ENCODE data around the gene GALNT11.

The GALNT11 gene

GRCh38 chr7:152140560-152140959 is 115.1 kb downstream of the GALNT11 start:
- Histone ChIP-seq H3K4me1 (ENCODE audit: control insufficient read depth, low read length) (peaks cover 13% of the 10 kb centered on the region), H3K9me3 (ENCODE audit: control insufficient read depth, insufficient read depth, low read length) (no peaks in the 10 kb centered on the region), H3K9me2 (replicated peaks; ENCODE audit: control insufficient read depth, low read length) (no peaks in the 10 kb centered on the region), H3K4me3 (ENCODE audit: low read length) (no peak overlapping the region), H3K36me3 (ENCODE audit: control insufficient read depth, low read length) (peaks cover 87% of the 10 kb centered on the region), H4K20me1 (ENCODE audit: control insufficient read depth, insufficient read depth, low read depth, low read length) (no peaks in the 10 kb centered on the region), H3K79me2 (ENCODE audit: control insufficient read depth, low read length) (no peaks in the 10 kb centered on the region), H3K27ac (ENCODE audit: low read depth, low read length) (no peak overlapping the region), H3K4me2 (ENCODE audit: low read length) (no peak overlapping the region), H3F3A (ENCODE audit: control insufficient read depth, insufficient read depth) (no peaks in the 10 kb centered on the region), H3K27me3 (ENCODE audit: control insufficient read depth, low read length) (no peaks in the 10 kb centered on the region)
- TF ChIP-seq EZH2phosphoT487 (IDR thresholded peaks at IDR 0.05; ENCODE audit: borderline replicate concordance, low read length) = no peak
- no peak for TF ChIP-seq CTCF (IDR thresholded peaks at IDR 0.05; ENCODE audit: low read depth, low read length, poor library complexity, severe bottlenecking)

DNA sequence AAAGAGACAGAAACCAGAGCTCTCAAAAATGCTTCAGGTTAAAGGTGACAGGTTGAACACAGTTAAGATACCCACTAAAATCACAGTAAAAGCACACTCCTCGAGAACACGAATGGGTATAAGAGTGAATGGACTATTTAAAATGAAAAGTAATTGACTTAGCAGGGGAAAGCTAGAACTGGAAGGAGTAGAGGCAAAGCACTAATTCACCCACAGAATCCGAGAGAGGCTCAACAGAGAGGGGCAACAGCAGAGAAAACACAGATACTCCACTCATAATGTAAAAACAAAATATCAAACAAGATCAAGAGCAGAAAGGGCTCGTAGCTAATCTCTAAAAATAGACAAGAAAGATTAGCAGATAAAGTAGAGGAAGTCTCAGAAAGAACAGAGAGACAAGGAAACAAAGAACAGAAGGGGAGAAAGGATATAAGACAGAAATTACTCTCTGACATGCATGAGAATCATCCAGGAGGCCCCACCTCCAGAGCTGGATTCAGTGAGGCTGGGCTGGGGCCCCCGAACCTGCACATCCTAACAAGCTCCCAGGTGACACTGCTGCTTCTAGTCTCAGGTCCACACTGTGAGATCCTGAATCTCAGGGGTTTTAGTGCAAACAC is 117.6 kb downstream of the GALNT11 start:
- Histone ChIP-seq H3K9me3 (ENCODE audit: control insufficient read depth, insufficient read depth, low read length) (no peaks in the 10 kb centered on the region), H3K4me3 (ENCODE audit: low read length) (no peak overlapping the region), H4K20me1 (ENCODE audit: control insufficient read depth, insufficient read depth, low read depth, low read length) (no peaks in the 10 kb centered on the region), H3K4me2 (ENCODE audit: low read length) (no peak overlapping the region), H3K27me3 (ENCODE audit: control insufficient read depth, low read length) (no peaks in the 10 kb centered on the region), H3F3A (ENCODE audit: control insufficient read depth, insufficient read depth) (no peaks in the 10 kb centered on the region), H3K79me2 (ENCODE audit: control insufficient read depth, low read length) (no peaks in the 10 kb centered on the region; the same call in 1 of the 2 replicates), H3K9me2 (replicated peaks; ENCODE audit: control insufficient read depth, low read length) (no peaks in the 10 kb centered on the region), H3K27ac (ENCODE audit: low read depth, low read length) (no peak overlapping the region), H3K36me3 (ENCODE audit: control insufficient read depth, low read length) (peaks cover 93% of the 10 kb centered on the region), H3K4me1 (ENCODE audit: control insufficient read depth, low read length) (peaks cover 13% of the 10 kb centered on the region)
- TF ChIP-seq CTCF (IDR thresholded peaks at IDR 0.05; ENCODE audit: low read depth, low read length, poor library complexity, severe bottlenecking) (no peak), EZH2phosphoT487 (IDR thresholded peaks at IDR 0.05; ENCODE audit: borderline replicate concordance, low read length) (no peak)

GRCh38 chr7:152144557-152145245 is 119.2 kb downstream of the GALNT11 start:
- H3K4me3 ChIP-seq (ENCODE audit: low read length) = no peak overlapping the region
- no peak overlapping the region for H3K27ac ChIP-seq (ENCODE audit: low read depth, low read length)
- no peaks in the 10 kb centered on the region for H3F3A ChIP-seq (ENCODE audit: control insufficient read depth, insufficient read depth)
- TF ChIP-seq EZH2phosphoT487 (IDR thresholded peaks at IDR 0.05; ENCODE audit: borderline replicate concordance, low read length) = no peak
- TF ChIP-seq CTCF (IDR thresholded peaks at IDR 0.05; ENCODE audit: low read depth, low read length, poor library complexity, severe bottlenecking) = no peak
- no peak overlapping the region for H3K4me2 ChIP-seq (ENCODE audit: low read length)
- no peaks in the 10 kb centered on the region for H3K9me3 ChIP-seq (ENCODE audit: control insufficient read depth, insufficient read depth, low read length)
- peaks cover 93% of the 10 kb centered on the region for H3K36me3 ChIP-seq (ENCODE audit: control insufficient read depth, low read length)
- no peaks in the 10 kb centered on the region for H3K9me2 ChIP-seq (replicated peaks; ENCODE audit: control insufficient read depth, low read length)
- H4K20me1 ChIP-seq (ENCODE audit: control insufficient read depth, insufficient read depth, low read depth, low read length) = no peaks in the 10 kb centered on the region
- H3K4me1 ChIP-seq (ENCODE audit: control insufficient read depth, low read length) = peaks cover 13% of the 10 kb centered on the region
- no peaks in the 10 kb centered on the region; the same call in 1 of the 2 replicates for H3K79me2 ChIP-seq (ENCODE audit: control insufficient read depth, low read length)
- no peaks in the 10 kb centered on the region for H3K27me3 ChIP-seq (ENCODE audit: control insufficient read depth, low read length)

All from DOHH2 (cell line).